ENCODE measurements around the gene ATP1A1.

The ATP1A1 gene

GRCh38 chr1:116372651-116373430 lies at the start of gene ATP1A1:
Gene ATP1A1 (plus strand): TSS chr1:116373244. CDS start chr1:116373512, 268 bp downstream.
- DNase-seq (ENCODE audit: low spot score), result peak; percentile 95

DNA sequence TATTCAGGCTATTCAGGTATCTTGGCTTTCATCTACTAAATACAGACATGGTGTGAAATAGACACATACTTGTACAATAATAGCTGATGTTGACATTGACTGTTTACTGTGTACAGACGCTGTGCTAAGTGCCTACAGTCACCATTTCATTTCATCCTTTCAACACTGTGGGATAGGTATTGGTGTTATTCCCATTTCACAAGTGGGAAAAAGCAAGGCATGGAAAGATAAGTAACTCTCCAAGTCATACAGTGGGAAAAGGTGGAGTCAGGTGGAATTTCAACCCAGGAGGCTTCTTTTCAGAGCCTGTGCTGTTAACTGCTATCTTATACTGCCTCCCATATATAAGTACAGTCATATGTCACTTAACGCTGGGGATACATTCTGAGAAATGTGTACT lies 49.6 kb upstream of the ATP1A1 start:
- DNase-seq (ENCODE audit: low spot score), result no peak

GRCh38 chr1:116324411-116324810 lies 48.6 kb upstream of the ATP1A1 start:
- DNase-seq (ENCODE audit: low spot score), result no peak

DNA sequence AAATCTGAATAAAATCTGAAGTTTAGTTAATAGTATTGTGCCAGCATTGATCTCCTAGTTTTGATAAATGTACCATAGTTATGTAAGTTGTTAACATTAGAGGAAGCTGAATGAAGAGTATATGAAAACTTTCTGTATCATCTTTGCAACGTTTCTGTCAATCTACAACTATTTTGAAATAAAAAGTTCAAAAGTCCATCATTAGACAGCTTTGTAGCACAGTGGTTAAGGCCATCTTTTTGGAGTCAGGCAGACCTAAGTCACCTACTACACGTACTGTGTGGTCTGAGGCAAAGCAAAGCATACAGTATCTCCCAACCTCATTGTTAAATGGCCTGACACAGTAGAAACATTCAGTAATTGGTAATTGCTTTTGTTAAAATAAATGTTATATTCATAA lies 47.9 kb upstream of the ATP1A1 start:
- no peak for DNase-seq (ENCODE audit: low spot score)

DNA sequence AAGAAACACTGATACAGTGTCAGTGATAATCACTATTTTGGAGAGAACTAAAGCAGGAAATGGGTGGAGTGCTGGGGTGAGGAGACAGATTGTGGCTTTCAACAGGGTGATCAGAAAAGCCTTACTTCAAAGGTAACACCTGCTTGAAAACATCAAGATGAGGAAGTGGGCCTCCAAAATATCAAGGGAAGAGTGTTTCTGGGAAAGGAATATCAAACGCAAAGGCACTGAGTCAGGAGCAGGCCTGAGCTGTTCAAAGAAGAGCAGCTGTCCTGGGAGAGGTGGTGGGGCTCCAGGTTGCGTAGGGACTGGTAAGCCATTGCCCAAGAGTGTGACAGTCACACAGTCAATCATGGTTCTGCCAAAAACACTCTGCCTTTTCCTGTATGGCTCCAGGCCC lies 47.1 kb upstream of the ATP1A1 start:
- DNase-seq (ENCODE audit: low spot score), result no peak

- no peak for DNase-seq (ENCODE audit: low spot score)
These were observed 46.6 kb upstream of the ATP1A1 start for GRCh38 chr1:116326486-116326885.

DNA sequence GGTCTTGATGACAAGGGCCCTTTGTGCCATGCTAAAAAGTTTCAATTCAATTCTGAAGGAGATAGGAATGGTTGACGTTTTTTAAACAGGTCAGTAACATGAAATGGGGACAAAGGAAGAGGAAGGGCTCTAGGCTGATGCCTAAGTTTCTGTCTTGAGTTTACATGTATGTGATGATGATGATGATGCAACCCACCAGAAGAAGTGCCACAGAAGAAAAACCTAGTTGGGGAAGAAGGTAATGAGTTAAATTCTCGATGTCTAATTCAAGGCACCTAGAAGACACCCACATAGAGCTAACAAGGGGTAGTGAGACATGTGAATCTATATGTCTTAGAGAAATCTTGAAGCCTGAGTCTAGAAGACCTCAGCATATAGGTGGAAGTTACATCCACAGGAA lies 44.4 kb upstream of the ATP1A1 start:
- no peak for DNase-seq (ENCODE audit: low spot score)

DNA sequence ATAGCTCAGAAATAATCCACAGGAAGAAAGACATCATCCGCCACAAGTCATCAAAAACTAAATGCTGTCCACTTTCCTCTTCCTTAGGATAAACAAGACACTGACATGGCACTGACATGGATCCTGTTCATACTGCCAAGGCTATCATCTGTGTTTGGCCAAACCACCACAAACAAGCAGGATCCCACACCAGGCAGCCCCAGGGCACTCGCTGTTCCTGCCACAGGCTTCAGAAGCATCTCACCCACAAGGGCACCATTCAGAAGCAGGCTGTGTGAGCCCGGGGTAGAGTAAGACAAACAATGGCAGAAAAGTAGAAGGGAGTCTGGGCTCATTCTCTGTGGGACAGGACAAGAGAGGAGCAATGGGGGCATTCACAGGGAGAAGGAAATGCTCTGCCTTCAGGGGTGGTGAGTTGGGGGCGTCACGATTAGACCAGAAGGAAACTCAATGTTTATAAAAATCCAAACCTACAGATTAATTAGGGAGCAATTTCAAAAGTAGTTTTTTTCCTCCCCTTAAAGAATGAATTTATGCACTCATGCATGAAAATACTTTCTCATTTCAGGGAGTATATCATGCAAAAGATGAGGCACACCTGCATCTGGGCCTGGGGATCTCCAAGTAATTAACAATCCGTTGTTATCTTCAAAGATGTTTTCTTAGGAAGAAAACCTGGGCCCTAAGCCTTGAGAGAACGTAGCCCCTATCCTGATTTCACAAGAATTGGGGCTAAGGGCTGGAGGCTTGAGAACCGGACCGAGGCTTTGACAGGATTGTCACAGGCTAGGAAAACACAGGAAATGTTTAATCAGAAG lies 43.3 kb upstream of the ATP1A1 start:
- DNase-seq (ENCODE audit: low spot score), result no peak

GRCh38 chr1:116330342-116330652 lies 42.7 kb upstream of the ATP1A1 start:
- no peak for DNase-seq (ENCODE audit: low spot score)

GRCh38 chr1:116330846-116331245 lies 42.2 kb upstream of the ATP1A1 start:
- no peak for DNase-seq (ENCODE audit: low spot score)

- no peak for DNase-seq (ENCODE audit: low spot score)
These were observed 41.5 kb upstream of the ATP1A1 start for GRCh38 chr1:116331523-116331922.

DNA sequence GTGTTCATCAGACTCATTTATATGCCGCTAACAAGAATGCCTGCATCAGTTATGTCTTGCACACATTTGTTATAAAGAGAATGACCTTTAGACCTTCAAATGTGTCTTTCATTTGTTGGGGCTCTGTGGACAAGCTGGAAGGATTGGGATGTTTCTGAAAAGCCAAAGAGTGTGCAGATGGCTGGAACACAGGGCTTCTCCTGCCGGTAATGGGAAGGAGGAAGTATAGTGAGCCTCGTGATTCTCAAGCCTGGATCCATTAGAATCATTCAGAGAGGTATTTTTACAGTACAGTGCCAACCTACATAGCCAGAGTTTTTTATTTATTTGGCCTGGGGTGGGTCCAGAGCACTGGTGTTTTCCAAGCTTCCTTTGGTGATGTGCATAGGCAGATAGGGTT lies 40.6 kb upstream of the ATP1A1 start:
- no peak for DNase-seq (ENCODE audit: low spot score)

GRCh38 chr1:116333171-116334014 lies 39.7 kb upstream of the ATP1A1 start:
- no peak for DNase-seq (ENCODE audit: low spot score)

DNA sequence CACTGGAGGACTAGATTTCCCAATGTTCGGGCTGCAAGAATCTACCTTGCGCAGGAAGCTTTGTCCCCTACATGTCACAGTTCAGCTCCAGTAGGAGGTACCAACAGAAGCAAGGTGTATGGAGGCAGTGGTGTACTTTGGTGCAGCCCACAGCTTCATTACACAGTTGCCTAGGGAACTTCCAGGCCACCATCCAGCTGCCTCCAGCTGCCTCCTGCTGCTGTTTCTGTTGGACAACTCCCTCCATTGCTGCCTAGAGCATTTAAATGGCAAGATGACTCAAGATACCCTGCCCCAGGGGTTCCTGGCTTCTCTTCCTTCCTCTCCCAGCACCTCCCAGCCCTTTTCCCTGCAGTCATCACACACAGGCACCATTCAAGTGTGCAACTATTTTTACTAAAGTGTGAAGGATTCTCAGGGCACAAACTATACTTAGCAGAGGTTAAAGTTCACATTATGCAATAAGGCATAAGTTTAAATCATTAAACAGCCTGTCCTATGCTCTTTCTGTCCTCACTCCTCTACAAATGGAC lies 39.0 kb upstream of the ATP1A1 start:
- no peak for DNase-seq (ENCODE audit: low spot score)

DNA sequence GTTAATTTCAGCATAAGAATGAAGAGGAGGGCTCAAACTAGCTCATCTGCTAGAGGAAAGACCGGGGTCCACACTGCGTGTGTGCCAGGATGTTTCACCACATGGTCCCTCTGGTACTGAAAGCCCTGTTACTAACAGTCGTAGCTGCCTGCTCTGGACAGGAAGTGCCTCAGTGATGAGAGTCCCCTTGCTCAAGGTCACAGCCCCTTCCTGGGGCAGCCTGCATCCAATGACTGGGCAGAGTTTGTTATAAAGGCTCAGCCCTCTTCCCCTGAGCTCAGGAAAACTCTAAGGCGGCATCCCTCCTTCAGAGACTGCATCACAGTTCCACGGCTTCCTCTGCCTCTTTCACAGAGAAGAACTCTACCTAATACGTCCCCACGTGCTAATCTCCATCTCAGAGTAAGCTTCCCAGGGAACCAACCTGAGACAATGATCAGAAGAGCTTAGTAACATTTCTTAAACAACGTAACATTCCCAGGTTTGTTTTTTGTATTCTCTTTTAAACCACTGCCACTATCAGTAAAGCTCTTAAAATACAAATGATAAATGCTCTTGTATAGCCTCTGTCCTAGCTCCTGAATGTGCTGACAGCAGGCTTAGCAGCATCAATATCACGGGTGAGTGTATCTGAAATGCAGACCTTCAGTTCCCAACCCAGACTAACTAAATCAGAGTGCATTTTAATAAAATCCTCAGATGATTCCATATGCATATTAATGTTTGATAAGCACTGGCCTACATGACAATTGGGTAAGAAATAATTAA lies 38.0 kb upstream of the ATP1A1 start:
- DNase-seq (ENCODE audit: low spot score), result no peak

DNA sequence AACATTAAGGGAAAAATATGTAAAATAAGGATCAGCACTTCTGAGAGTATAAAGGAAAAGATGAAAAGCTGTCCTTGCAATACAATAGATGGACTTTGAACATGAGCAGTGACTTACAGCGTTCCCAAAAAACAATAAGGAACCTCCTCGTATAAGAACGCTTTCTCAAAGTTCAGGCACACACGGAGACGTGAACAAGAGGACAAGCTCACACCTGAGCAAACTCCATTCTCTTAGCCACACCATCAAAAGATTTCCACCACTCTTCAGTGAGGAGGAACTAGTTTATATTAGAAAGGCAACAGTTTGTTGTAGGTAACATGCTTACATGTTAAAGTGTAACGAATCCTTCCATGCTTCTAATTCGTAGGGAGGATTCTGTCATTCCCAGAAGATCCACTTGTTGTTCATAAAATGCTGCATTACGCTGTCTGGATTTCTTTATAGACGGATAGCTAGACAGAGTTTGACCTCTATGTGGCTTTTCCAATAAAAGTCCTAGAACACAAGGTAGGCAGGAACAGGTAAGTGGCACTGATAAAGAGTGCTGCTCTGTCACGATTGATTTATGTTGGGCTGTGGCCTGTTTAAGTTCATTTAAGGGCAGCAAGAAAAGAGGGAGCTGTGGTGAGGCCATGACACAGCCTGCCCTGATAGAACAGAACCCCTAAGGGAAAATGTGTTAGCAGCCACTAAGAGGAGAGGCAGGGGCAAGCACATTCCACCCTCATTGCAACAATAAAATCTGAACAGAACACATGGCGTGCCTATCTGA lies 37.0 kb upstream of the ATP1A1 start:
- DNase-seq (ENCODE audit: low spot score), result no peak

DNA sequence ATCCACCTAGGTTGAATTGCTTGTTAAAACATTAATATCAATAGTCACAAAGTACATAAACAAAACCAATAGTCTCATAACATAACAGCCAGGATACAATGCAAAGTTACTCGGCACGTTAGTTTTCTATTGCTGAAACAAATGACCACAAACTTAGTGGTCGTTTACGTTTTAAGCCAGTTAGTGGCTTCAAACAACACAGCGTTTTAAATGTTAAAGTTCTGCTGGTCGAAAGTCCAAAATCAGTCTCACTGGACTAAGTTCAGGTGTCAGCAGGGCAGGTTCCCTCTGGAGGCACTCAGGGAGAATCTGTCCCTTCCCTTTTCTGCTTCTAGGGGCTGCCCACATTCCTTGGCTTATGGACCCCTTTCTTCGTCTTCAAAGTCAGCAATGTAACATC lies 35.6 kb upstream of the ATP1A1 start:
- DNase-seq (ENCODE audit: low spot score), result no peak

DNA sequence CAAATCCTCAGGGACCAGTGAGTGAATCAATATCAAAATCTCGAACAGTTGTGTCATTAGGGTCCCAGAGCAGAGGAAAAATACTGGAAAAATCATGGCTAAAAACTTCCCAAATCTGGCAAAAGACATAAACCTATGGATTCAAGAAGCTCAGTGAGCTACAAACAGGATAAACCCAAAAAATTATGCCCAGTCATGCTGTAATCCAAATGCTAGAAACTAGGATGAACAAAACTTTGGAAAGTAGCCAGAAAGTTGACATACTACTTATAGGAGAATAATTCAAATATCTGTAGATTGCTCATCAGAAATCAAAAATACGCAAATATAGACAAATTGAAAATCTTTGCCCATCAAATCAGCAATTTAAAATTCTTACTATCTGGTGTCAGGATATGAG lies 34.6 kb upstream of the ATP1A1 start:
- no peak for DNase-seq (ENCODE audit: low spot score)

- DNase-seq (ENCODE audit: low spot score), result no peak
These were observed 32.4 kb upstream of the ATP1A1 start for GRCh38 chr1:116340506-116341231.

DNA sequence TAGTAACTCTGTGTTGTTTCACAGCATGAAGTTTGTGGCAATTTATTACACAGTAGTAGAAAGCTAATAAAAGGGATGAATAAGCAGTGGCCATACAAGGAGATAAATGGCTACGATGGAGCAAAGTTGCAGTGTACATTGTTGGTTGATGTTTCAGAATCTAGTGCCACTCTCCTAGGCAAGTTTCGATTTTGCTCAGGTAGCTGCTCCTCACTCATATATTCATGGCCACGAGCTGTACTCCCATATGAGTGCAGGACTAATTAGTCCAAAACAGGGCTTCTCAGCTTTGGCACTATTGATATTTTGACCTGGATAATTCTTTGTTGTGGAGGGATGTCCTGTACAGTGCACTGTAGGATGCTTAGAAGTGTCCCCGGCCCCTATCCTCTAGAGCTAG lies 30.0 kb upstream of the ATP1A1 start:
- no peak for DNase-seq (ENCODE audit: low spot score)
